GM12878 (cell line): ENCODE results near the gene RUNX3. TPM values are rescaled to one million over a fixed set of nuclear protein-coding genes. Genes with fewer than 3 reads are reported as not detected.
A peak's percentile ranks its signal among the peaks of the same experiment; 100 is the strongest.

Experiments
- EP300 ChIP-seq, 2 experiments: fragments of 150-350 bp in 1 of 2; IDR thresholded peaks; 2 replicates each; pipeline ENCODE4 v1.6.1; 2011 to 2012; ENCODE audit warnings: low read depth in 2 of 2, low read length in 2 of 2, borderline replicate concordance in 1 of 2, improper control_type of control experiment in 1 of 2, inconsistent platforms in 1 of 2; ENCODE audit not compliant: control insufficient read depth in 1 of 2
- IKZF1 ChIP-seq: fragments of 450-650 bp; conservative IDR thresholded peaks from 2 replicates; pipeline ENCODE4 v1.6.1; 2017; ENCODE audit warnings: antibody characterized with exemption, mild to moderate bottlenecking
- NKRF ChIP-seq: fragments of 450-650 bp; conservative IDR thresholded peaks from 2 replicates; pipeline ENCODE4 v1.6.1; 2017; ENCODE audit warnings: mild to moderate bottlenecking, moderate library complexity
- NRF1 ChIP-seq: conservative IDR thresholded peaks from 2 replicates; pipeline ENCODE4 v1.6.1; 2011; ENCODE audit warnings: mild to moderate bottlenecking, low read depth, low read length, improper control_type of control experiment
- STAT1 ChIP-seq: fragments of 450-650 bp; conservative IDR thresholded peaks from 2 replicates; pipeline ENCODE4 v1.6.1; 2014; ENCODE audit warnings: antibody characterized with exemption, mild to moderate bottlenecking
- TARDBP ChIP-seq: IDR thresholded peaks from 2 replicates; pipeline ENCODE4 v1.6.1; 2016; ENCODE audit warnings: borderline replicate concordance
- TBL1XR1 ChIP-seq: IDR thresholded peaks from 2 replicates; pipeline ENCODE4 v1.6.1; 2012; ENCODE audit warnings: low read depth, low read length, improper control_type of control experiment
- ZBTB4 ChIP-seq: fragments of 450-650 bp; formaldehyde crosslinking; IDR thresholded peaks from 2 replicates; pipeline ENCODE4 v1.4.0; 2022; ENCODE audit warnings: mild to moderate bottlenecking, moderate library complexity
- ZNF592 ChIP-seq: fragments of 450-650 bp; IDR thresholded peaks from 2 replicates; pipeline ENCODE4 v1.6.1; 2017; ENCODE audit warnings: mild to moderate bottlenecking, moderate library complexity
- polyA plus RNA-seq, 11 experiments: library from polyadenylated mRNA; depleted of rRNA in 4 of 11; unstranded in 6 of 11; stranded (reverse) in 5 of 11; fragments of >200 nt; fragmentation: Nextera tagmentation in 4 of 11; fragmentation: Illumina TruSeq in 1 of 11; extraction: Ambion mirVana in 4 of 11; extraction: Trizol in 1 of 11; gene quantifications; 1 replicate in 1 of 11; 2 replicates in 10 of 11; pipeline versions ENCODE4 v1.2.1 to v1.2.3, GENCODE V29; 2011 to 2016; ENCODE audit warnings: inconsistent platforms in 2 of 11, missing spikeins in 2 of 11, low read depth in 1 of 11
- total RNA-seq, 4 experiments: library from RNA; depleted of rRNA in 3 of 4; stranded (reverse); fragments of >200 nt in 3 of 4; fragmentation: Illumina TruSeq in 1 of 4; extraction: Trizol in 1 of 4; gene quantifications; 2 replicates each; pipeline versions ENCODE4 v1.2.1 to v1.2.3, GENCODE V29; 2013 to 2021

Gene RUNX3
- total and polyA plus RNA-seq, 10 of the 15 experiments (the other 5 are each of a cell fraction or from before 2014, with no cell fraction given): 19.0 to 151 (median 31.4) TPM

GRCh38 chr1:24926563-24927249 is 3.4 kb downstream of the RUNX3 start (continued):
- TF ChIP-seq ZNF592 (no peak), TARDBP (no peak), NRF1 (no peak), NKRF (0 out of 2 replicates have a peak, but pooled peaks have one; percentile 42), TBL1XR1 (no peak), ZBTB4 (CRISPR knock-in tag) (no peak), EP300 (IDR thresholded peaks at IDR 0.05; ENCODE audit: borderline replicate concordance in 1 of 2, control insufficient read depth in 1 of 2, low read depth in 2 of 2, low read length in 2 of 2) (no peak), STAT1 (no peak), IKZF1 (peak; percentile 34; the same call in 1 of the 2 replicates)
